ENCODE results near the gene ATP2B3. TPM values are rescaled to one million over a fixed set of nuclear protein-coding genes. Genes with fewer than 3 reads are reported as not detected.

ATP2B3 gene
- total and polyA plus RNA-seq, 2 of the 4 experiments (the other 2 are of a cell fraction), result under 0.01 to 0.03 TPM

DNA sequence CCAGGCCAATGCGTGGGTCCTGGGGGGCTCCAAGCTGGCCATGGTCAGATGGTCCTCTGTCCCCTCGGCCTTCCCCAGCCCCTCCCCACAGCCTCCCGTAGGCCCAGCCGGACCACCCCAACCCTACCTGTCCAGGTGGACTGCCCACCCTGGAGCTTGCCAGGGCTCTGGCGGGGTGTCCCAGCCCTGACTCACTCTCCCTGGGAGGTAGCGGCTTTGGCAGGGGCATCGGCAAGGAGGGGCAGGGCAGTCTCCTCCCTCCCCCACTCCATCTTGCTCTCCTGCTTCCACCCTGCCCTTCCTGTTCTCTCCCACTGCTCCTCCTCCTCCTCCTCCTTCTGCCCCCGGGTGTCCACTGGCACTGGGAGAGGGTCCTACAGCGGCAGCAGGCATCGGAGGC, 15.3 kb upstream of the ATP2B3 start:
- Histone ChIP-seq H2BK20ac (ENCODE audit: low read depth, low read length) (no peak overlapping the region), H3K27ac (ENCODE audit: insufficient read depth, low read length) (no peak overlapping the region), H3K4me1 (ENCODE audit: control insufficient read depth, insufficient read depth, low read length) (no peaks in the 10 kb centered on the region), H4K91ac (ENCODE audit: insufficient read depth, low read depth, low read length) (no peak overlapping the region), H2BK120ac (ENCODE audit: low read depth, low read length) (no peak overlapping the region), H3K18ac (ENCODE audit: low read depth, low read length) (no peak overlapping the region), H4K5ac (ENCODE audit: low read depth, low read length) (no peak overlapping the region), H2AK9ac (replicated peaks; ENCODE audit: low read depth, low read length, poor library complexity) (no peak overlapping the region), H3K27me3 (ENCODE audit: control insufficient read depth, insufficient read depth, low read length) (no peaks in the 10 kb centered on the region), H3K4me3 (ENCODE audit: insufficient read depth, low read depth, low read length) (no peak overlapping the region), H3K9me3 (ENCODE audit: control insufficient read depth, insufficient read depth, low read length) (no peaks in the 10 kb centered on the region; the same call in 1 of the 2 replicates), H3K9me1 (ENCODE audit: insufficient read depth, low read length) (no peaks in the 10 kb centered on the region), H3K4ac (ENCODE audit: low read depth, low read length) (no peak overlapping the region), H3K14ac (replicated peaks; ENCODE audit: low read depth, low read length) (no peak overlapping the region), H3K79me1 (ENCODE audit: low read depth in 1 of 2, low read length in 2 of 2) (peaks cover 6 to 8% of the 10 kb centered on the region in 2 experiments; a peak in 3 of 4 replicates), H3K56ac (ENCODE audit: extremely low read depth, insufficient read depth, low read length) (no peak overlapping the region), H2BK5ac (ENCODE audit: low read depth, low read length, poor library complexity, severe bottlenecking) (no peak overlapping the region), H3K36me3 (ENCODE audit: control insufficient read depth, insufficient read depth, low read length) (peaks cover 1% of the 10 kb centered on the region; the same call in 1 of the 2 replicates), H2AK5ac (ENCODE audit: low read depth, low read length) (no peak overlapping the region), H4K20me1 (ENCODE audit: insufficient read depth, low read length) (peaks cover 6% of the 10 kb centered on the region), H3K4me2 (ENCODE audit: low read depth, low read length) (no peak overlapping the region), H2AFZ (replicated peaks; ENCODE audit: low read length, poor library complexity) (no peak overlapping the region), H2BK15ac (ENCODE audit: low read depth, low read length) (no peak overlapping the region), H3K23ac (ENCODE audit: low read depth, low read length) (no peak overlapping the region), H3K9ac (ENCODE audit: low read depth, low read length) (no peak overlapping the region), H4K8ac (ENCODE audit: low read depth in 2 of 2, low read length in 2 of 2) (no peak overlapping the region)
- dilution Hi-C loops (cut with HindIII; ENCODE audit: low sequenced_read_pairs, unreplicated experiment), result no loop called here
- in situ Hi-C loops (cut with MboI; ENCODE audit: low sequenced_read_pairs), result no loop called here
- CTCF ChIA-PET, result no interaction called here
- TF ChIP-seq RCOR1 (IDR thresholded peaks at IDR 0.05; ENCODE audit: insufficient replicate concordance, low read length), result no peak
- intact Hi-C loops (cut with micrococcal nuclease), result no loop called here
- POLR2A ChIA-PET (ENCODE audit: unreplicated experiment), result no interaction called here
- no TSS peak for BruUV-seq (replicated peaks)
- ATAC-seq (ENCODE audit: low read depth) (no peak), DNase-seq (no peak)
- WGBS, 2 experiments (ENCODE audit: extremely low coverage in 2 of 2, insufficient read length in 1 of 2), result 79% methylated on average over 3 of the region's 10 CpGs; no CpG with 5 or more reads in 1 of the 2 experiments
